Activated CD8-positive, alpha-beta memory T cell treated with anti-CD3 and anti-CD28 coated beads, Interleukin-2, amount 50 U/mL, for 4 hours (primary cell): Measurements from ENCODE around the gene TEX51.

Source experiments
- DNase-seq: peaks from one replicate; pipeline ENCODE4 v3.0.0-alpha.2; 2020

The TEX51 gene

GRCh38 chr2:126898636-126899035, at the start of gene TEX51:
Gene TEX51, plus strand, starts transcription at chr2:126898890. Its CDS starts 29 bp downstream, at chr2:126898919.
- DNase-seq: no peak

DNA sequence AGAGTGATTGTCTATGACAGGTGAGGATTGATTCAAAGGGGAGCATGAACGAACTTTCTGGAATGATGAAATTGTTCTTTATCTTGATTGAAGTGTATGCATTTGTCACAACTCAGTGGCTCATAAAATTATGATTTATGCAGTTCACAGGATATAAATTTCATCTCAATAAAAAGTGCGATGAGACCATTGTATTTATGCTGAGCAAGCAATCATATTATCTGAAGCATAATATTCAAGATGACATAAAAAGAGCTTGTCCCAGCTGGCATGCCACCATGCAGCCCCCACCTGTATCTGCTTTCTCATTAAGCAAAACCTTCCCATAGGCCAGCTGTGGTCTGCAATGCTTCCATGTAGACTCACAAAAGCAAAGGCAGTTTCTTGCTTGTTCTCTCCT, 49.6 kb upstream of the TEX51 start:
- no peak for DNase-seq

DNA sequence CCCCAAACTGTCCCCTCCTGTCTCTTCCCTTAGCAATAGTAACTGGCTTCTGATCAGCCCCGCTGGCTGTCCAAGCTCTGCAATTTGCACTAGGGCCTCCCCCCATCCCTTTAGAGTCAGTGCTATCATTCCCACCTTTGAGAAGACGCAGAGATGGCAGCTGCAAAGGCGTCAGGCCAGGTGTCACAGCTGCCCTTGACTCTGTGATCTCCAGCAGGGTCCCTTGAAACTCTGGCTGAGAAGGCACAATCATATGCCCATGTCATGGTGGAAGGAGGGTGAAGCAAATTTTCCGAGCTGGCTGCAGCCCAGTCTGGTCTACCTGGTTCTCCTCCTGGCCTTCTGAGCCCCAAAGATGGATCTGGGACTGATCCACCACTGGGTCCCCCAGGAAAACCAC, 49.2 kb upstream of the TEX51 start:
- no peak for DNase-seq

DNA sequence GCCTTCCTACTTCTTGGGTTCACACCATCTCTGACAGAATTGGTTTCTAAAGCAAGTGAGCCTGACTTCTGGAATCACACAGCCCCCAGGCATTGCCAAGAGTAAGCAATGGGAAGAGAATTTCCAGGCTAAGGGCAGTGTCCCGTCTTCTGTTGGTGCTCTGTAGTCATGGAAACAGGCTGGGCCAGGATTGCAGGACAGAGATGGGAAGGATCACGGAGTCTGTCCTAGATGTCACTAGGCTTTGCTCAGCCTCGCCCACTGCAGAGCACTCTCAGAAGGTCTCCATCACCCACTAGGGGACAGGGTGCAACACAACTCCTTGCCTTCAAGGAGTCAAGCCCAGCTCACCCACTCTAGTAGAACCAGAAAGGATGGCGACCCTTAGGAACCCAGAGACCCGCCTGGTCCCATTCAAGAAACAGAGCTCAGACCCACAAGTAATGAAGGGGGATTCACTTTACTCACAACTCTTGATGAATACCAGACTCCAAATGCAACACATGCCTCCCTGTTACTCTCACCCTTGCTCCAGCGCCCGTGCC, 48.6 kb upstream of the TEX51 start:
- no peak for DNase-seq

GRCh38 chr2:126850940-126851339, 47.8 kb upstream of the TEX51 start:
- no peak for DNase-seq

DNA sequence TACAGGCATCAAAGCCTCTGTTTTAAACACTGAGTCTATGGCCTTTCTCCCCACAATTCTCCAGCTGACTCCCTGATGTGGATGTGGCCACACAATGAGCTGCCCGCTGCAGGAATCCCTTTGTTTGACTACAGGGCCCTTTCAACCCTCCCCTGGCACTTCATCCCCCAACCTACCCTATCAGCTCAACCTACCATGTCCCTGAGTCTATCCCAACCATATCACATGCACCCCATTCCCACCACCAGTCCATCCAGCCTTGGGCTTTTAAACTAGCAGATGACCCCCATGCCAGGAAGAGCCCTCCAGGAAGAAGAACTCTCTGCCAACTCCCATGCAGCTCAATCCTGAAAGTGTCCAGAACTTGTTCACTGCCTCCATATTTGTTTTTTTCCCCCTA, 46.9 kb upstream of the TEX51 start:
- DNase-seq: no peak

GRCh38 chr2:126852361-126852760, 46.3 kb upstream of the TEX51 start:
- DNase-seq: no peak

- no peak for DNase-seq
Observed at GRCh38 chr2:126855606-126856005, 43.1 kb upstream of the TEX51 start.

GRCh38 chr2:126856403-126856802, 42.3 kb upstream of the TEX51 start:
- DNase-seq: no peak

- DNase-seq: no peak
Observed at GRCh38 chr2:126857502-126857901, 41.2 kb upstream of the TEX51 start.

DNA sequence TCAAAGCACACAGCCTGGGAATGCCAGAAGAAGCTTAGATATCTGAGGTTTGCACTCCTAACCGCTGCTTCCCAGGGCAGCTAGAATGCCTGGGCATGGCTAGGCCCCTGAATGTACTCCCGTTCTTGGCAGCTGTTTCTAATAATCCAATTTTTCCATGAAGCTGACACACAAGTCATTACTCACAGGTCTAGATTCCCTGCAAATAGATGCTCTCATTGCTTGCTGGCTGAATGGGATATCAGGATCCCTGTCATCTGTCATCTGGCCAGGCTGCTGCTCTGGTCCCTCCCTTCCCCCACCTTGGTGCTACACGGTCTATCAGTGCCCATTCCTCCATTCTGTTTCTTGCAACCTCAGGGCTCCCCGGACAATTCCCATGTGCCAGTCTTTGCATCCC, 40.7 kb upstream of the TEX51 start:
- DNase-seq: no peak

DNA sequence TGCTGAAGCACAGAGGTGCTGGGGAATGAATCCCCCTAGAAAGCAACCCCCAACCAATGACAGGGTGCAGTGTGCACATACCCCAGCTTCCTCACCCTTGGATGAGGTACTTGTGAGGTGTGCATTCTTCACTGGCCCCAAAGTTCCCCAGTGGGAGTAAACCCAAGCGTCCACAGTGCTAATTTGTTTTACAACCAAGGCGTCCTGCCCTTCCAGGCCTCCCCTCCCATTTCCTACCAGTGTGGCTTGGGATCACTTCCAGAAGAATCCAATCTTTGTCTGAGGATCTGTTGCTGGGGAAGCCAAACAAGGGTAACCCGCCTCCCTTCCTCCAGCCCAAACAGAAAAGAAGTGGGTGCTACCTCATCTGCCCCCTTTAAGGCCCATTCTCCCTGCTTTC, 40.3 kb upstream of the TEX51 start:
- DNase-seq: no peak

DNA sequence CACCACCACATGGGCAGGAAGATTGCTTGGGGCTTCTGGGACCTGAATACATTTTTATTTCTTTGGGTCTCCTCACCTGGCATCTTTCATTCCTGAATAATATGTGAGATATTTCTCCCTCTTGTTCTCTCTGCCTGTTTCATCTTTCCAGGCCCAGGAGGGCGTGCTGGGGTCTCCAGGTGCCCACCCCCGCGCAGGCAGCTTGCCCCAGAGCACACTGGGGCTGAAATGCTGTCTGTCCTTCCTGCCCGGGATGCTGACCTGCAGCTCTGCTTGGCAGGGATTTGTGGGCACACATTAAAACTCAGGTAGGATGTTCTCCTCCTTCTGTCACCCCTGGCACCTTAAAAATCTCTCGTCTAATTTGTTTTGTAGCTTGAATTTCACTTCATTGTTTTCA, 39.7 kb upstream of the TEX51 start:
- no peak for DNase-seq

DNA sequence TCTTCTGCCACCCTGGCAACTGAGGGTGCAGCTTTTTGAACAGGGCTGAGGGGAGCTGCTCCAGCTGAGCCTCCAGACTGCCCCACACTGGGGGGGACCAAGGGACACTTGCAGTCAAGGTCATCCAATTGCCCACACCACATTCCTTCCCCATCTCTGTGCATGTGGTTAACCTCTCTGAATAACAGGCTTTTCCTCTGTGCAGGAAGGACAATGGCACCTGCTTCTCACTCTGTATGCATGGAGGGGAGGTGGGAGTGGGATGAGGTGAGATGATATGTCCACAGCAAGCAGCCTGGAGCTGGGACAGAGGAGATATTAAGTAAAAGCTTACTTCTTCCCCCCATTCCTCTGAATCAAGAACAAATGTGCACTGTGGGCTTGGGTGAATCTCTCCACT, 39.1 kb upstream of the TEX51 start:
- no peak for DNase-seq

- DNase-seq: no peak
Observed at GRCh38 chr2:126860385-126860784, 38.3 kb upstream of the TEX51 start.

DNA sequence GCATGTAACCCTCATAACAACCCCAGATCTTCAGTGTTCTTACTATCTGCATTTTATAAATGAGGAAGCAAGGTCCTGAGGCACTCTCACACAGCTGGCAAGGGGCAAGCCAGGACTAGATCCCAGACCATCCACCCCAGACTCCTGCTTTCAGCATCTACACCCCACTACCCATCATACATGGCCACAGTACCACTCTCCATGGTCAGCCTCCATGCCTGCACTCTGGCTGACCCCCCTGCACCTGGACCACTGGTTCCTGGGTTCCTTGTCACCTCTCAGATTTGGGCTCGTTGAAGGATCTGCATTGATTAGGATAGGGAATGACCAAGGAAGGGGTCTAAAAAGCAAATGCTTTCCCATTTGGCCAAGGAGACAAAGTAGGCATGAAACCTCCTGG, 36.0 kb upstream of the TEX51 start:
- no peak for DNase-seq

DNA sequence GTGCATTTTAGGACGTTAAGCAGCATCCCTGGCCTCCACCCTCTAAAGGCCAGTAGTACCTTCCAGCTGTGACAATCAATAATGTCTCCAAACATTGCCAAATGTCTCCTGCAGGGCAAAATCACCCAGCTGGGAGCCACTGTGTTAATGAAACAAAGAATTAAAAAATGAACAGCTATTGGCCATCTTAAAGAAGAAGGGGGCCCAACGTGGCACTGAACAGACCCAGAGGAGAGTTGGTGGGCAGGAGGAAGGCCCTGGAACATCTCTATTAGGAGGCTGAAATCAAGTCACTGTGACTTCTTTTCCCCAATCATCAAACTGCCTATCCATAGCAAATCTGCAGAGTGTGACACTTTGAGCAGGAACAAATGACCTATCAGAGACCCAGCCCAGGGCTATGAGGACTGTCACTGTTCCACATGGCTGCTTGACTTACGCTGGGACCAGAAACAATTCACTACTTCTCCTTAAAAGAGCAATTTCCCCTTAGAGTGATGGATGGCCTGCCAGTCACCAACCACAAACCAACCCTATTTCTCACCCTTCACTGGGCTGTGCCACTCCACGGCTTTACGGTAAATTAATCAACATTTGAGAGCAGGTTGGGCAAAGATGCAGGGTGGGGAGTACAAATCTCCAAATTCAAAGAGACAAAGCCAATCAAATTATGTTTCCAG, 35.2 kb upstream of the TEX51 start:
- DNase-seq: no peak

DNA sequence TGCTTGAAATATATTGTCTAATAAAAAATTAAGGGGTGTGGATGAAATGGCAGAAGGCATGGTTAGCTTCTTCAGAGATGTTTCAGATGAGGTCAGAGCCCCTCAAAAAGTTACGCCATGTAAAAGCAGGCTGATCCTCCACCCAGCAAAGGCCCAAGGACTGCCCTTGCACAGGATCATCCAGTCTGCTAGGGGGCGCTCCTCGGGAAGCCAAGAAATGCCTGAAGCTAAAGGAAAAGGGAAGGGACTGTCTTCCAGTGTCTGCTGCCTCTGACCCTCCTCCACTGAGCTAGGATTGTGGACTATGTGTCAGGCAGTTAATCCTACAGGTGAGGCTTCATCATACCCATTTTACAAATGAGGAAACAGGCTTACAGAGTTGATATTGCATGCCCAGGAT, 33.8 kb upstream of the TEX51 start:
- DNase-seq: no peak

GRCh38 chr2:126866451-126866850, 32.2 kb upstream of the TEX51 start:
- DNase-seq: no peak

- DNase-seq: no peak
Observed at GRCh38 chr2:126874961-126875360, 23.7 kb upstream of the TEX51 start.

GRCh38 chr2:126876631-126877030, 22.1 kb upstream of the TEX51 start:
- no peak for DNase-seq

DNA sequence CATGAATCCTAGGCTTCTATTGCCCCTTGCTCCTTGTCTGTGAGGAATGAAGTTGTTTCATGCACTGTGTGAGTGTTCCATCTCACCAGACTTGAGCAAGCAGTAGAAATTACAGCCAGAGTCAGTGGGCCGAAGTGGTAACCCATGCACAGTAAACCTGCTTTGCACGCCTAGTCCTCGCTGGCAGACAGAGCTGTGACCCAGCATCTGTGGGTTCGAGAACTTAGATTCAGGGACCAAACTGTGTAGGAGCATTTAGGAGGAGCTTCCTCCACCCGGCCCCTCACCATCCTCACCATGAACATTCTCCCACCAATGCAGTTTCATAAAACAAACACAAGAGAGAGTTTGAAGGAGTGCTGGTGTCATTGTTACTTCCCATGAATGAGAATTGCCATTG, 21.6 kb upstream of the TEX51 start:
- no peak for DNase-seq

DNA sequence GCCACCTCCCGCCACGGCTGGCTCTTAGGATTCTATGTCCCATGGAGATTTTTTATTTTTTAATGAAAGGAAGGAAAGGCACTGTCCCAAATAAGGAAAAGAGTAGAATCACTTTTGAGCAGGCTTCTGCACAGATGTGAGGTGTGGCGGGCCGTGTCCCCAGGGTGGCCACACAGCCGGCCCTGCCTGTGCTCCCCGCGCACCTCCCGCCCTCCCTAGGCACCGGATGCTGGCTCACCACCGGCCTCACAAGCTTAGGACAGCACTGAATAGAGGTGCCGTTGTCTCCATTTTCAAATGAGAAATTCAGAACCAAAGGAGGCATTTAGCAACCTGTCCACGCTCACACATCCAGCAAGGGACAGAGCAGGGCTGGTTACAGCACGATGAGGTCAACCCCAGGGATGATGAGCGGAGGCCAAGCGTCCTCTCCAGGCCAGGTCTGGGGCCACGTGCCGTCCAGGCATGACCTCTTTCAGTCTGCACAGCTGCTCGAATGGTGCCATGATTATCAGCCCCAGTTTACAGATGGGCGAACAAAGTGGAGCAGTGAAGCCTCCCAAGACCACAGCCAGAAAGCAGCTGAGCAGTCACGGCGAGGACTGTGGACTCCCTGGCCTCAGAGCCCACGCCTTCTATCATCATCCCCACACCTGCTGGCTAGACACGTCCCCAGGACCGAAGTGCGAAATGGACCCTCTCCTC, 20.7 kb upstream of the TEX51 start:
- no peak for DNase-seq

DNA sequence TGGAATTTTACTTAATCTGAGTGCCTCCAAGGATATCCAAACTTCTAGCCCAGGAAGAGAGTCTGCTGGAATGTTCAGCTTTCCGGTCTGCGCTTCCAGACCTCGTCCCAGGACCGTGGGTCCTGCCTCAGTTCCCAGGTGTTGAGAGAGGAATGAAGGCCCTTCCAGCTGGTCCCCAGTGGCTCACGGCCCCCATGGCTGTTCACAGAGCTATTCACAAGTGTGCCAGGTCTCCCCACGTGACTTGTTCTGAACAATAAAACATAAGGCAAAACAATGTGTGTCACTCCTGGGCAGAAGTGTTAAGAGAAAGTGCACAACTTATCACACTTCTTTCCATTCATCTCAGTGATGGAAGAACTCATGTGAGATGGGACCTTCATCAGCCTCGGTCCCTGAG, 20.1 kb upstream of the TEX51 start:
- no peak for DNase-seq
